ENCODE measurements around the gene FOXP4. TPM values are rescaled to one million over a fixed set of nuclear protein-coding genes. Genes with fewer than 3 reads are reported as not detected.

FOXP4 gene
- total RNA-seq, 1 experiment from 2014 or later, result 32.3 TPM

DNA sequence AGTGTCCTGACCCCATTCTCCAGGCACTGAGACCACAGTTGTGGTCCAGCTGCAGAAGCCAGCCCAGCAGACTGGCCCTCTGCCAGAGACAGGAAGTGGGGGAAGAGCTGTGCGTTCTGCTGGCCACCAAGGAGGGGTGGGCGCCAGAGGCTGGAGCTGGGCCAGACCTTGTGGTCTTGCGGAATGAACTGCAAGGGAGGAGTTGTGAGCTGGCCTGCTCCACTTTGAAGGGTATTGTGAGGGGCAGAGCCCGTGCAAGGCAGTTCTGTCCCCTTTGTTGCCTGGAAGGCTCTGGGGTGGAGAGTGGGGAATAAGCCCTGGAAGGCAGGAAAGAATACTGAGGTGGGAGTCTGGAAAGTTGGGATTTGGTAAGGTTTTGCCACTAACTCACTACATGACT, 88.5 kb downstream of the FOXP4 start:
- Histone ChIP-seq H3K79me2 (ENCODE audit: insufficient read depth, low read length) (peaks cover 10% of the 10 kb centered on the region; the same call in 1 of the 2 replicates), H4K20me1 (ENCODE audit: insufficient read depth) (no peaks in the 10 kb centered on the region), H3K4me1 (ENCODE audit: control insufficient read depth in 1 of 2, insufficient read depth in 2 of 2, low read length in 2 of 2) (peaks cover 19 to 21% of the 10 kb centered on the region in 2 experiments), H3K27me3 (ENCODE audit: insufficient read depth, low read length) (no peaks in the 10 kb centered on the region), H3K9me3 (ENCODE audit: control insufficient read depth in 1 of 2, insufficient read depth in 1 of 2, low read depth in 1 of 2, low read length in 2 of 2) (no peaks in the 10 kb centered on the region), H3K4me3 (replicated peaks in 1 of 2; ENCODE audit: low read depth in 1 of 2, low read length in 2 of 2) (no peak overlapping the region), H3K4me2 (ENCODE audit: low read length) (no peak overlapping the region), H3K36me3 (ENCODE audit: control insufficient read depth in 1 of 2, insufficient read depth in 2 of 2, low read length in 2 of 2) (no peaks in the 10 kb centered on the region), H2AFZ (ENCODE audit: low read depth, low read length, poor library complexity, severe bottlenecking) (no peak overlapping the region), H3K9me2 (ENCODE audit: insufficient read depth) (no peaks in the 10 kb centered on the region), H3K9ac (ENCODE audit: low read length) (no peak overlapping the region), H3K27ac (ENCODE audit: low read depth, low read length) (no peak overlapping the region)
- POLR2A ChIA-PET, result interaction anchor here (0.9 kb wide), 1 partner anchor 20 kb away, joined by 3 read pairs; no protein-coding TSS in a partner anchor
- intact Hi-C loops (cut with micrococcal nuclease), result no loop called here
- TF ChIP-seq RAD21 (IDR thresholded peaks at IDR 0.05; ENCODE audit: low read depth), result no peak
- no peak for TF ChIP-seq YY1 (IDR thresholded peaks at IDR 0.05; ENCODE audit: extremely low read depth, insufficient replicate concordance, low read depth, low read length)
- TF ChIP-seq, protein P1, sequence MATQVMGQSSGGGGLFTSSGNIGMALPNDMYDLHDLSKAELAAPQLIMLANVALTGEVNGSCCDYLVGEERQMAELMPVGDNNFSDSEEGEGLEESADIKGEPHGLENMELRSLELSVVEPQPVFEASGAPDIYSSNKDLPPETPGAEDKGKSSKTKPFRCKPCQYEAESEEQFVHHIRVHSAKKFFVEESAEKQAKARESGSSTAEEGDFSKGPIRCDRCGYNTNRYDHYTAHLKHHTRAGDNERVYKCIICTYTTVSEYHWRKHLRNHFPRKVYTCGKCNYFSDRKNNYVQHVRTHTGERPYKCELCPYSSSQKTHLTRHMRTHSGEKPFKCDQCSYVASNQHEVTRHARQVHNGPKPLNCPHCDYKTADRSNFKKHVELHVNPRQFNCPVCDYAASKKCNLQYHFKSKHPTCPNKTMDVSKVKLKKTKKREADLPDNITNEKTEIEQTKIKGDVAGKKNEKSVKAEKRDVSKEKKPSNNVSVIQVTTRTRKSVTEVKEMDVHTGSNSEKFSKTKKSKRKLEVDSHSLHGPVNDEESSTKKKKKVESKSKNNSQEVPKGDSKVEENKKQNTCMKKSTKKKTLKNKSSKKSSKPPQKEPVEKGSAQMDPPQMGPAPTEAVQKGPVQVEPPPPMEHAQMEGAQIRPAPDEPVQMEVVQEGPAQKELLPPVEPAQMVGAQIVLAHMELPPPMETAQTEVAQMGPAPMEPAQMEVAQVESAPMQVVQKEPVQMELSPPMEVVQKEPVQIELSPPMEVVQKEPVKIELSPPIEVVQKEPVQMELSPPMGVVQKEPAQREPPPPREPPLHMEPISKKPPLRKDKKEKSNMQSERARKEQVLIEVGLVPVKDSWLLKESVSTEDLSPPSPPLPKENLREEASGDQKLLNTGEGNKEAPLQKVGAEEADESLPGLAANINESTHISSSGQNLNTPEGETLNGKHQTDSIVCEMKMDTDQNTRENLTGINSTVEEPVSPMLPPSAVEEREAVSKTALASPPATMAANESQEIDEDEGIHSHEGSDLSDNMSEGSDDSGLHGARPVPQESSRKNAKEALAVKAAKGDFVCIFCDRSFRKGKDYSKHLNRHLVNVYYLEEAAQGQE (IDR thresholded peaks at IDR 0.05; ENCODE audit: low read depth), result no peak
- TF ChIP-seq EGR1 (IDR thresholded peaks at IDR 0.05; ENCODE audit: low read depth), result no peak
- TF ChIP-seq TCF7L2 (IDR thresholded peaks at IDR 0.05; ENCODE audit: borderline replicate concordance, extremely low read depth, insufficient read depth, insufficient read length), result no peak
- no peak for TF ChIP-seq POLR2A (IDR thresholded peaks at IDR 0.05; ENCODE audit: borderline replicate concordance, extremely low read depth, insufficient read depth, insufficient read length)
- TF ChIP-seq ATF3 (IDR thresholded peaks at IDR 0.05), result no peak
- no peak for TF ChIP-seq SIN3A (IDR thresholded peaks at IDR 0.05; ENCODE audit: low read depth)
- TF ChIP-seq EZH2phosphoT487 (IDR thresholded peaks at IDR 0.05; ENCODE audit: borderline replicate concordance), result no peak
- TF ChIP-seq MAX (IDR thresholded peaks at IDR 0.05), result no peak
- no peak for TF ChIP-seq SP1 (IDR thresholded peaks at IDR 0.05; ENCODE audit: low read depth)
- CTCF ChIA-PET, result no interaction called here
- no TSS peak for BruUV-seq (replicated peaks)
- ATAC-seq (no peak), DNase-seq (ENCODE audit: low read depth, low spot score) (no peak)
- RAD21 ChIA-PET (ENCODE audit: low non-redundant PET in 1 of 2, low total read pairs in 2 of 2, uncharacterized antibody in 2 of 2, unreplicated experiment in 2 of 2), result no interaction called here

Measured in HCT116 (cell line).